ENCODE data around the gene PTK7.
"Not testable (repeated sequence)": the region's sequence is repeated elsewhere in the genome, so short reads cannot be mapped to it uniquely, and the experiment has no call there.

The PTK7 gene

DNA sequence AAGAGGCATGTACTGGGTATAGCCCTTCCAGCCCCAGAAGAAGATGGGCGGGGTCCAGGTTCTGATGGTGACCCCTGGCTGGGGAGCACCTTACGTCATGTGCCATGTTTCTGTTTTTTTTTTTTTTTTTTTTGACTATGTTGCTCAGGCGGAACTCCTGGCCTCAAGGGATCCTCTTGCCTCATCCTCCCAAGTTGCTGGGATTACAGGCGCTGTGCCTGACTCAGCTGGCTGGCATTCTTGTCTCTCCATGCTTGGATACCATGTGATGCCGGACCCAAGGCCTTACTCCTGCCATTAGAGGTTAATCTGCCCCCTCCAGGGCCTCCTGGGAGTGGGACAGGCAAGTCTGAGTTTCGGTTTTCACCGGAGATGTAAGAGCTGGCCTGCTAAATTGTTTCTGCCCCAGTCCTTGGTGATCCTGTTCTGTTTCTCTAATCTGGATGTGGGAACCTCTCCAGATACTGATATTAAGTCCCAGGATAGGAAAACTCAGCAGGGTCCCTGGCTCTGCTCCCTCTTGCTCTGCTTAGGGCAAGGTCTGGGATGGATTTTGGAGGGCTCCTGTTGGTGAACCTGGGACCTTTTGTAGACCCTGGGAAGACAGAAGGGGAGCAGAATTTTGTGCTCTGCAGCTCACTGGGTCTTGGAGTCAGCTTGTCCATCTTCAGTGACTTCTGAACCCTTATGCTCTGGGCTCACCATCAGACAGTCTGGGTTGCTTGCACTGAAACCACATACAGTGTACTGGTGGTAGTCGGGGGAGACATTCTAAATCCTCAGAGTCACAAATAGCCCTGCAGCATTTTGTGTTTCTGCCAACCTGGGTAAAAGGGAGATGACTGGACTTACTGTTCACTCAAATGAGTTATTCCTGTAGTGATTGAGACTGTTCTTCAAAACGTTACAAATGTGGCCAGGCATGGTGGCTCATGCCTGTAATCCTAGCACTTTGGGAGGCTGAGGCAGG is 45.1 kb downstream of the PTK7 start:
- DNase-seq, result no peak

DNA sequence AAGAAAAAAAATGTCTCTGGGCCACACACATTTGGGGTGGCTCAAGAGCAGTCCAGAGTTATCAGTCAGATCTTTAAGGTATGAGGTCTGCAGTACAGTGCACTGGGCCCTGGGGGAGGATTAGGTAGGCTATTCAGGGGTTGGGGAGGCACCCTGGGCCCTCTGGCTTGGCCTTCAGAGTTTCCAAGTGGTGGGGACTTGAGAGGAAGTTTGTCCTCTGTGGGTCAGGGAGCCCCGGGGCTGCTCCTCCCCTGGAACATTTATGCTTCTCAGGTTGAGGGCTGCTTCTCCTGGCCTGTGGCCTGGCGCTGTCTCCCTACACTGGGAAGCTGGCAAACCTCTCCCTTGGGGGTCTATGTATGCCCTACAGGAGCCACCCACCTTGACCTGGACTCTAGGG is 46.0 kb downstream of the PTK7 start:
- DNase-seq, result no peak

DNA sequence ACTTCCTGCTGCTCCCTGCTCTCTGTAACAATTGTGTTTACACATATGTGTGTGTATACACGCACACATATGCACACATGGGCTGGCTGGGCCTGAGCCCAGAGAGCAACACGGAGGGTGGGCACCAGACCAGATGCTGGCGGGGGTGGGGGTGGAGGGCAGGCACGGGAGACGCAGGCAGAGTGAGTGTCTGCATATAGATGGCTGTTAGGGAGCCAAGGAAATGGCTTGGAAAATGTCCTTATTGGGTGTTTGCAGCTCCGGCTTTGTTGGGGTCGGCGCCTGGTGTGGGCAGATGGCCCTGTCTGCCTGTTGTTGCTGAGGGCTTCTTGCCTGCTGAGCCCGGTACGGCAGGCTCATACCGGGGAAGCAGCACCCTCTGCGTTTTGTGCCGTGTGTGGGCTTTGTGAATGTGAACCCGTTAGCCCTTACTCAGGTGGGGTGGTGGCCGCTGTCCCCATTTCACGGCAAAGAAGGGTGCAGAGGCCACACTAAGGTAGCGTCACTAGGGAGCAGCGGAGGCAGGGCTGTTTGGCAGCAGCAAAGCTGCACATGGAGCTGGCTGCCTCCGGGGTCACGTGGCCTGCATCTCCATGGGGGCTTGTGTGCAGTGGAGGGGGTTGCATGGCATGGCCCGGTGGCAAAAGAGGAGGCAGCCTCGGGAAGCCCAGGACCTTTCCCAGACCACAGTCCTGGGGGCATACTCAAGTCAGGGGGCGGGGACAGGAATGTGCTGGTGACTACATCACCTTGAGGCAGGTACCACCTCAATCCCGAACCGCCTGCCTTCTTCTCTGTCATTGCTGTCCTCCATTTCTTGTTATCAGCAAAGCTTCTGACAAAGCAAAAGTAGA is 47.6 kb downstream of the PTK7 start:
- DNase-seq, result no peak

DNA sequence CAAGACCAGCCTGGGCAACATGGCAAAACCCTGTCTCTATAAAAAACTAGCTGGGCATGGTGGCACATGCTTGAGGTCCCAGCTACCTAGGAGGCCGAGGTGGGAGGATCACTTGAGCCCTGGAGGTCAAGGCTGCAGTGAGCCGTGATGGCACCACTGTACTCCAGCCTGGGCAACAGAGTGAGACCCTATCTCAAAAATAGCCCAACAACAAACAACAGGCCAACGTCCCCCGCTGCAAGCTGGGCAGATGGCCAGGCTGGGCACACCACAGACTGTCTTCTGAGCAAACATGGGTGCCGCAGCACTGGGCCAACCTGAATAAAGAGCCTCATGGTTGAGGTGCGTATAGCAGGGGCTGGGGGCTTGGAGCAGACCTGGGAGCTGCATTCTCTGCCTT is 48.4 kb downstream of the PTK7 start:
- no peak for DNase-seq

DNA sequence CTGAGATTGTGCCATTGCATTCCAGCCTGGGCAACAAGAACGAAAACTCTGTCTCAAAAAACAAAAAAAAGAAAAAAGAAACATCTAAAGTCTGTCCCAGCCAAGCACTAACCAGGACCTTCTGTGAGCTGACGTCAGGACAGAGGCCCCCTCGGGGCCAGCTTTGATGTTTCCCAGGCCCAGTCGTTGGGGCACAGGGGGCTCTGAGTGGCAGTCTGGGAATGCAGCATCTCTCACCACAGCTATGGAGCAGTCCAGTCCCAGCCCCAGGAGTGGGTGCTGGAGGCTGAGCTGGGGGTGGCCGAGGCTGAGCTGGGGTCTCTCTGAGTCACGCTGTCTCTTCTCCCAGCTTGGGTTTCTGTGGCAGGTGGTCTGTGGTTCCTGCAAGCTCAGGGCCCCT is 49.0 kb downstream of the PTK7 start:
- DNase-seq, result no peak

DNA sequence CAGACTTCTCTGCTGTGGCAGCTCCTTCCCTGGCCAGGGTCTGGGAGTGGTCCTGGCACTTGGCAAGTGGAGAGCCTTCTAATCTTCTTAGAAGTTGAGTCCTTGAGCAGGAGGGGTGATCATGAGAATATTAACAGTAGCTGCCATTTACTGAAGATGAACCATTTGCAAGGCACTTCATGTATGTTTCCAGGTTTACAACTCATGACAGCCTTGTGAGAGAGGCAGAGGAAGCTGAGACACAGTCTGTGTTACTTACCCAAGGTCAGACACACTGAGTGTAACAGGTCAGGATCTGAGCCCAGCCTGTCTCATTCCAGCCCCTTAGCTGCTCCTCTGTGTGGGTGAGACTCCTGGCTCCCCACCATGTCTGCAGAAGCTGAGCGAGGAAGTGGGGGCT is 49.4 kb downstream of the PTK7 start:
- DNase-seq, result no peak

DNA sequence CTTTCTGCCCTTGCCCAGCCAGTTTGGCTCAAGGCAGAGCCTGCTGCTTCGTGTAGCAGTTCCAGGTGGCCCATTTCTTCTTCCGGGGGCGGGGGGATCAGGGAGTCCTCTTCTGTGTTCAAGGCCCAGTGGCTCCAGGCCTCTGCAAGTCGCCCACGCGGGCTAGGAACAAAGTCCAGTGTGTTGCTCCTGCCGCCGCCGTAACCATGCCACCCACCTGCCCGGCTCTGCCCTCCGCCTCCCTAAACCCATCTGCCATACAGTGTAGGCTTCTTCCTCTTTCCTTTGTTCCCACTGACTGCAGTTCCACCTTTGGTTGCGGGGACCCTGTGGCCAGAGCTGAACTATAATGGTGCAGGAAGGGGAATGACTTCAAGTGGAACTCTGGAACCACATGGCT is 51.1 kb downstream of the PTK7 start:
- DNase-seq, result no peak

DNA sequence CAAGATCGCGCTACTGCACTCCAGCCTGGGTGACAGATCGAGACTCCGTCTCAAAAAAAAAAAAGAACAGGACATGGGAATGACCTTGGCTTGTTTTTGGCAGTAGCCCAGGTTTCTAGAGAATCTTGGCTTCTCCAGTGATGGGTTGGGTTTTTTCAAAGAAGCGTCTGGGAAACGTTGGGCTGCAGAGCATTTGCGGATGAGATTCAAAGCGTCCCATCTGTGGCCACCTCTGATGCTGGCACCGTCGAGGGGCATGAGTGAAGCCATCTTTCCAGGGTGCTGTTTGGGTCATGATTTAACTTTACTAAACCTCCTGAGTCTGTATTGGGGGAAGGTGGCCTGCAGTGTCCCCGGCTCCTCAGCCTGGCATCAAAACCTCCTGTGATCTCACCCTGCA is 51.8 kb downstream of the PTK7 start:
- DNase-seq, result no peak

DNA sequence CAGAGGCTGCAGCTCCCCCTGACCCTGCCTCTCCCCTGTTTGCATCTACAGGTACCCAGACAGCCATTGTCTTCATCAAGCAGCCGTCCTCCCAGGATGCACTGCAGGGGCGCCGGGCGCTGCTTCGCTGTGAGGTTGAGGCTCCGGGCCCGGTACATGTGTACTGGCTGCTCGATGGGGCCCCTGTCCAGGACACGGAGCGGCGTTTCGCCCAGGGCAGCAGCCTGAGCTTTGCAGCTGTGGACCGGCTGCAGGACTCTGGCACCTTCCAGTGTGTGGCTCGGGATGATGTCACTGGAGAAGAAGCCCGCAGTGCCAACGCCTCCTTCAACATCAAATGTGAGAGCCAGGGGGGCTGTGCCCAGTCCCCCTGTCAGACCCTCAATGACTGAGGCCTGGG is 52.8 kb downstream of the PTK7 start:
- DNase-seq, result no peak

DNA sequence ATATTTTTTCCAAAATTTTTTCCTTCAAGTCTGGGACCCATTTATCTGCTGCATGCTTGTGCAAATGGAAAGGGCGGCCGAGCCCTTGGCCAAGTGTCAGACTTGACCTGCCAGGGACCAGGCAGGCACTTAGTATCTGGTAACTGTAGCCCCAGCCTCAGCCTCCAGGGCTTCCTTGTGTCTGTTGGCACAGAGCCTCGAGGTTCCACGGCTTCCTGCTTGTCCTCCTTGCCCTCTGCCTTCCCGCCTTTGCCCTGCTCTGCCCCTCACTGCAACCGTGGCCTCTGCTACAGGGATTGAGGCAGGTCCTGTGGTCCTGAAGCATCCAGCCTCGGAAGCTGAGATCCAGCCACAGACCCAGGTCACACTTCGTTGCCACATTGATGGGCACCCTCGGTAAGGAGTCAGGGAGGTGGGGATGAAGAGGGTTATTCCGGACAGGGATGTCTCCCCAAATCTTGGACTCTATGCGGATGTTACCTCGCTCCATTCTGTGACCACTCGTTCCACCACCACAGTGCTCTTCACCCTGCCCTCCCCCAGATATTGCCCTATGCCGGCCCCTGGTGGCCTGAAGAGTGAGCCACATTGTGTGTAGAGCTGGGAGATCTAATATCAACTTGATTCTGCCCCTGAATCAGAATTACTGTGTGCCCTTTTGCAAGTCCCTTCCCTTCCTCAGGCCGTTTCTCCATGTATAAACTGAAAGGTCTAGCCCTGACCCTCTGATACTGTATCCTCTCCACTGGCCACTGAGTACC is 53.5 kb downstream of the PTK7 start:
- DNase-seq, result no peak

DNA sequence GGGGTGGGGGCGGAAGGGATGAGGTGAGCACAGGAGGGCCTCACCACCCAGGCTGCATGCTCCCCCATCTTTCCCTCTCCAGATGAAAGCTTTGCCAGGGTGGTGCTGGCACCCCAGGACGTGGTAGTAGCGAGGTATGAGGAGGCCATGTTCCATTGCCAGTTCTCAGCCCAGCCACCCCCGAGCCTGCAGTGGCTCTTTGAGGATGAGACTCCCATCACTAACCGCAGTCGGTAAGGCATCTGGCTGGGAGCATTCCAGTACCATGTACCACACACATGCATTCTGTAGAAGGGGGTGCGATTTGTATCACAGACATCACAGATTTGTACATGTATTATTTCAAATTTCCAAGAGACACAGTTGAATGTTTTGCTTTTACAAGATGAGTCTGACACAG is 54.3 kb downstream of the PTK7 start:
- no peak for DNase-seq

DNA sequence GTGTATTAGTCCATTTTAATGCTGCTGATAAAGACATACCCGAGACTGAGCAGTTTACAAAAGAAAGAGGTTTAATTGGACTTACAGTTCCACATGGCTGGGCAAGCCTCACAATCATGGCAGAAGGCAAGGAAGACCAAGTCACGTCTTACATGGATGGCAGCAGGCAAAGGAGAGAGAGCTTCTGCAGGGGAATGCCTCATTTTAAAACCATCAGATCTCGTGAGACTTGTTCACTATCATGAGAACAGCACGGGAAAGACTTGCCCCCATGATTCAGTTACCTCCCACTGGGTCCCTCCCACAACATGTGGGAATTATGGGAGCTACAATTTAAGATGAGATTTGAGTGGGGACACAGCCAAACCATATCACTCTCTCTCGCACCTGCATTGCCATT is 55.3 kb downstream of the PTK7 start:
- DNase-seq, result not testable (repeated sequence)

DNA sequence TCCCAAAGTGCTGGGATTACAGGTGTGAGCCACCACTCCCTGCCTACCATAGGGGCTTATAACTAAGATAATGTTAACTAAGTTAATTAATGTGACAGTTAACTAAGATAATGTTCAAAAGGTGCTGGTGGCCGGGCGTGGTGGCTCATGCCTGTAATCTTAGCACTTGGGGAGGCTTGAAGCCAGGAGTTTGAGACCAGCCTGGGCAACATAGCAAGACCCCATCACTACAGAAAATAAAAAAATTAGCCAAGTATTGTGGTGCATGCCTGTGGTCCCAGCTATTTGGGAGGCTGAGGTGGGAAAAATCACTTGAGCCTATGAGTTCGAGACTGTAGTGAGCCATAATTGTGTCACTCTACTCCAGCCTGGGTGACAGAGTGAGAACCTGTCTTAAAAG is 62.2 kb downstream of the PTK7 start:
- no peak for DNase-seq

DNA sequence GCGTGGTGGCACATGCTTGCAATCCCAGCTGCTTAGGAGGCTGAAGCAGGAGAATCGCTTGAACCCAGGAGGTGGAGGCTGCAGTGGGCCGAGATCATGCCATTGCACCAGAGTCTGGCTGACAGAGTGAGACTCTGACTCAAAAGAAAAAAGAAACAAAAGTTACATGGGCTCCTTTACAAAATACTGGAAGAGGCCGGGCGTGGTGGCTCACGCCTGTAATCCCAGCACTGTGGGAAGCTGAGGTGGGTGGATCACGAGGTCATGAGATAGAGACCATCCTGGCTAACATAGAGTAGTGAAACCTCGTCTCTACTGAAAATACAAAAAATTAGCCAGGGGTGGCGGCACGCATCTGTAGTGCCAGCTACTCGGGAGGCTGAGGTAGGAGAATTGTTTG is 63.9 kb downstream of the PTK7 start:
- not testable (repeated sequence) for DNase-seq

DNA sequence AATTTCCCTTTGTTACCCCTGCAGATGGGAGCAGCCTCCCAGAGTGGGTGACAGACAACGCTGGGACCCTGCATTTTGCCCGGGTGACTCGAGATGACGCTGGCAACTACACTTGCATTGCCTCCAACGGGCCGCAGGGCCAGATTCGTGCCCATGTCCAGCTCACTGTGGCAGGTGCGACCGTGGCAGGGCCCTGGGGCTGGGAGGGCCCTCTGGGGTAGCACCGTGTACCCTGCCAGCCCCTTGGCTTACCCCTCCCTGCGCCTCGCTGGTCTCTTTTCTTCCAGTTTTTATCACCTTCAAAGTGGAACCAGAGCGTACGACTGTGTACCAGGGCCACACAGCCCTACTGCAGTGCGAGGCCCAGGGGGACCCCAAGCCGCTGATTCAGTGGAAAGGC is 65.5 kb downstream of the PTK7 start:
- DNase-seq, result no peak

DNA sequence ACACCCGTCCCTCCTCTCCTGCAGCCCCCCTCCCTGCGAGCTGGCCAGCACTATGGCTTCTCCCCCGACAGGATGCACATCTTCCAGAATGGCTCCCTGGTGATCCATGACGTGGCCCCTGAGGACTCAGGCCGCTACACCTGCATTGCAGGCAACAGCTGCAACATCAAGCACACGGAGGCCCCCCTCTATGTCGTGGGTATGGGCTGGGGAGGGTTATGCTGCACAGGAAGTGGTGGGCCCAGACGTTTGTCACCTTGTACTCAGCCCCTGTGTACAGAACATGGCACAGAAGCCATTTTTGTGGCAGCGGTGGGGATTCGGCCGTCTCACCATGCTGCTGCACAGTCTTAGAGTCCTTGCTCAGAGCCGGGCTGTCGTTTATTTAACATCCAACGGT is 66.0 kb downstream of the PTK7 start:
- no peak for DNase-seq

DNA sequence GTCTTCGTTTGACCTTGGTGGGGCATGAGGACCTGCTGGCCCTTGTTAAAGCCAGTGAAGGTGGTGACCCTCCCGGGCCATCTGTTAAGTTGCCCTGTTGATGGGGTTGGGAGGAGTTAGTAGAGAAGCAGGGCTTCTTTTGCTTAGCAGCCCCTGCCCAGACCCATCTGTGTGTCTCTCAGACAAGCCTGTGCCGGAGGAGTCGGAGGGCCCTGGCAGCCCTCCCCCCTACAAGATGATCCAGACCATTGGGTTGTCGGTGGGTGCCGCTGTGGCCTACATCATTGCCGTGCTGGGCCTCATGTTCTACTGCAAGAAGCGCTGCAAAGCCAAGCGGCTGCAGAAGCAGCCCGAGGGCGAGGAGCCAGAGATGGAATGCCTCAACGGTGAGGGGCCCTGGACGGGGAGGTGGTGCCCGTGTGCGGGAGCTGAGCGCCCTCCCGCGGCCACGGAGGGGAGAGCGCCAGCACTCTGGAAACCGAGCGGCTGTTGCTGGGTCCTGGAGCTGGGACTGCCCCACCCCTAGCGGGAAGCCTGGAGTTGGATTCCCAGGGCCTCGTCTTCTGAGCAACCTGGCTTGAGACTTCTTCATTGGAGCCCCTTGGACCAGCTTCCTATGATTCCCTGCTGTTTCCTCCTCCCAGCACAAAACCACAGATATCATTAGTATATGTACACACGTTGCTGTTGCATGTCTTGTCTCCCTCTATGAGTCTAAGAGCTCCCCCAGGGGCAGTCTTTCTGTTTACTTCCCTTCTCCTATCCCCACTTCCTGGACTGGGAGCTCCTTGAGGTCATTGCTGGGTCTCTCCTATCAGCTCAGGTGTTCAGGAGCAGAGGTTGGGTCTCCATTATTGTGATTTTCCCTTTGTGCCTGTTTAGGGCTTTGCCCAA is 67.4 kb downstream of the PTK7 start:
- peak; percentile 38 for DNase-seq

DNA sequence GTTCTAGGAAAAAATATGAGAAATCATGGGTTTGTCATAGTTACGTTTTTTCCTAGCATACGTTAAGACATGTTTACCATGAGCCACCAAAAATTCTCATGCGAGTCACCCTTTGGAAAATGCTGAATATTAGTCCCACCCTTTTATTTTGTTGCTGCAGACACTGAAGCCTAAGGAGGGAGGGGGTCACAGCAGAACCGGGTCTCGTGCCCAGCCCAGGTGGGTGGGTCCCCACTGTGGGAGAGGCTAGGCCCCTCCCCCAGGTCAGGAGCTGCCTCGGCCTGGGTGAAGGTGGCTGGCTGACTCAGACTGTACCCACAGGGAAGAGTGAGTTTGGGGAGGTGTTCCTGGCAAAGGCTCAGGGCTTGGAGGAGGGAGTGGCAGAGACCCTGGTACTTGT is 68.8 kb downstream of the PTK7 start:
- no peak for DNase-seq

DNA sequence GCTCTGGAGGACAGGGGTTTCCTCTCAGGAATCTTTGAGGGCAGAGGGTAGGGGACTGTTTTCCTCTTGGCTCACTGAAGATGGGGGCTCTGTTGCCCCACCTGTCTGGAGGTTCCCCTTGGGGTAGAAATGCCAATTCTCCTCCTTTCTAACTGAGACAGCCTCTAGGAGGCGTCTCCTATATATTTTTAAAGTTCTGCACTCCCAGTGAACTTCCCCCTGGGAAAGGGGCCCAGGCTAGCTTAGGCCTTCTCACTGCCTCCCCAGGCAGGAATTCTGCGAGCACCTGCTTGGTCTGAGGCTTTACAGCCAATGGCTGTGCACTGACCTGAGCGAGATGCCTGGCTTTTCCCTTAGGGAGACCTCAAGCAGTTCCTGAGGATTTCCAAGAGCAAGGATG is 70.1 kb downstream of the PTK7 start:
- DNase-seq, result no peak

DNA sequence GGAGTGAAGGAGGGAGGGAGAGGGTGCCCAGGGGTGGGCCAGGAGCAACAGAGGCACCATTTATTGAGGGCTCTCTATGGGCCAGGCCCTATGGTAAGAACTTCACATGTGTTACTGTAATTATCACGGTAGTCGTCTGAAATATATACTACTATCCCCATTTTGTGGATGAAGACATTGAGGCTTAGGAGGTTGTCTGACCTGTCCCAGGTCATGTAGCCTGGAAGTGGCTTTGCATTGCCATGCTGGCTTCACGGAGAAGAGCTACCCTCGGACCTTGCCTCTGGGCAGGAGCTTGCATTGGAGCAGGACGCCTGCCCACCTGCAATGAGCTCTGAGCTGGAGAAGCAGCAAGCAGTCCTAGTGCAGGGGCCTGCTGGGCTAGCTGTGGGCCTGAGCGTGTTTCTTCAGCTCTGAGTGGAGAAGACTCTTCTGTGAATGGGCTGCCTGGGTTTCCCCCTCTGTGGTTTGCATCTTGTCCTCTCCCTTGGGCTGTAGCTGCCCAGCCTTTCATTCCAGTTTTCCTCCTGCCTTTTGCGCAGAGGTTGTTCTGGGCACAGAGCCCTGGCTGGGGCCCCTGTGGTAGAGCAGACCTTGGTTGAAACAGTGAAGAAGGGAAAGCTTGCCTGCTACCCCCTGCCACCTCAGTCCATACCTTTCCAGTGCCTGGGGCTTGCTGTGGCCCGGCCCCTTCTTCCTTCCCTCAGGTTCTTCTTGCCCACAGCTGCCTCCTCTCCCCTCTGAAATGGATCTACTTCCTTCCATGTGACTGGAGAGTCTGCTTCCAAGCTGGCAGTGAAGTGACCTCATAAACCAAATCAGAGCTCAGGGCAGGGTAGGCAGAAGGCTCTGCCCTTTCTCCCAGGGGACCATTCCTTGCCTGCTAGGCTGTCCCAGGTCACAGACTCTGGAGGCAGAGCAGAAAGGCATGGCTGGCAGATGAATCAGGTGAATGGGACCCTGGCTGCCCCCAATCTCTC is 70.9 kb downstream of the PTK7 start:
- DNase-seq, result no peak

All from KG1 (cell line).